ENCODE data around the gene EXPH5. TPM values are rescaled to one million over a fixed set of nuclear protein-coding genes. Genes with fewer than 3 reads are reported as not detected.

EXPH5 gene
- total and polyA plus RNA-seq, 2 experiments from 2014 or later: not detected

- Histone ChIP-seq H3K27ac (no peak overlapping the region), H3K9me2 (ENCODE audit: insufficient read depth) (no peaks in the 10 kb centered on the region), H3K79me2 (ENCODE audit: insufficient read depth) (no peaks in the 10 kb centered on the region), H3K27me3 (replicated peaks; ENCODE audit: insufficient read depth) (no peaks in the 10 kb centered on the region), H3K9ac (no peak overlapping the region), H3K4me2 (ENCODE audit: unreplicated experiment) (no peak overlapping the region), H3K4me3 (no peak overlapping the region), H3K9me3 (ENCODE audit: low read depth) (no peaks in the 10 kb centered on the region), H3K4me1 (ENCODE audit: insufficient read depth) (0 out of 2 replicates have a peak, but pooled peaks cover 12% of the 10 kb centered on the region), H3K36me3 (ENCODE audit: low read depth) (no peaks in the 10 kb centered on the region), H2AFZ (no peak overlapping the region), H4K20me1 (ENCODE audit: insufficient read depth) (no peaks in the 10 kb centered on the region), H3F3A (ENCODE audit: insufficient read depth) (peaks cover 9% of the 10 kb centered on the region; the same call in 1 of the 2 replicates)
- WGBS, 2 experiments (ENCODE audit: low coverage in 1 of 2, low lambda C conversion rate in 2 of 2, missing lambda C conversion rate in 2 of 2): 37 to 45% methylated on average over 2 of the region's 2 CpGs
- TF ChIP-seq EZH2 (IDR thresholded peaks at IDR 0.05; ENCODE audit: insufficient read depth, poor library complexity, severe bottlenecking): no peak
- in situ Hi-C loops (cut with MboI): no loop called here
- DNase-seq: no peak
Observed at GRCh38 chr11:108512708-108513107, 80.9 kb downstream of the EXPH5 start.

DNA sequence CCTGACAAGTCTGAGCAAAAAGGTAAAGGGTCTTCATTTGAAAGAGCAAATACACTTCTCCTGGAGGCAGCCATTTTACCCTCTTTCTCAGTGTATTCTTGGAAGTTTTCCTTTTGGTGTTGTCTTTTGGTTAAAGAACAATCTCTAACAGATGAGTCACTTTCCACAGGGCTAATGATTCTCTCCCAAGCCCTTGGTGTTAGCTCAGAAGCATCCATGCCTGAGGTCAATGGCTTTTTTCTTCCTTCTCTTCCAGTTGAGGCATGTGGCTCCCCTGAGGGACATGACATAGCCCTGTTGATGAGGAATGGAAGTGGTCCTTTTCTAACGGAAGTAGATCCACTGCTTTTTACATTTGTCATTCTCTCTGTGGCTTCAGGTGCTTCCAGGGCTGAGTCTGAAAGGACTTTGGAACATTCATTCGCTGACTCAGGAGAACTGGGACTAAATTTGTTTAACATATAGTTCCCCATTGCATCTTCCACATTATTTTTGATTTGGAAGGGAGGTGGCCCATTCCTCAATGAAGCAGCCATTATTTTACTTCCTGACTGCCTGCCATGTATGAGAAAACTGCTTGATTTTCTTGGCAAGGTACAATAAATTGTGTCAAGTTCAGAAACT is 81.6 kb downstream of the EXPH5 start:
- DNase-seq: peak; percentile 77
- no peaks in the 10 kb centered on the region for H4K20me1 ChIP-seq (ENCODE audit: insufficient read depth)
- in situ Hi-C loops (cut with MboI): no loop called here
- peaks cover 9% of the 10 kb centered on the region; the same call in 1 of the 2 replicates for H3F3A ChIP-seq (ENCODE audit: insufficient read depth)
- H3K4me1 ChIP-seq (ENCODE audit: insufficient read depth): 0 out of 2 replicates have a peak, but pooled peaks cover 12% of the 10 kb centered on the region
- no peaks in the 10 kb centered on the region for H3K27me3 ChIP-seq (replicated peaks; ENCODE audit: insufficient read depth)
- no peak overlapping the region for H3K27ac ChIP-seq
- H2AFZ ChIP-seq: peak overlapping the region; percentile 65
- TF ChIP-seq EZH2phosphoT487 (IDR thresholded peaks at IDR 0.05; ENCODE audit: insufficient read depth, low read depth): no peak
- no peak for TF ChIP-seq EZH2 (IDR thresholded peaks at IDR 0.05; ENCODE audit: insufficient read depth, poor library complexity, severe bottlenecking)
- WGBS, 2 experiments (ENCODE audit: low coverage in 1 of 2, low lambda C conversion rate in 2 of 2, missing lambda C conversion rate in 2 of 2): 80 to 87% methylated on average over 2 of the region's 2 CpGs
- H3K9ac ChIP-seq: no peak overlapping the region
- H3K36me3 ChIP-seq (ENCODE audit: low read depth): no peaks in the 10 kb centered on the region
- H3K4me3 ChIP-seq: no peak overlapping the region
- no peaks in the 10 kb centered on the region for H3K79me2 ChIP-seq (ENCODE audit: insufficient read depth)
- H3K9me2 ChIP-seq (ENCODE audit: insufficient read depth): no peaks in the 10 kb centered on the region
- H3K9me3 ChIP-seq (ENCODE audit: low read depth): no peaks in the 10 kb centered on the region
- H3K4me2 ChIP-seq (ENCODE audit: unreplicated experiment): no peak overlapping the region

- no peaks in the 10 kb centered on the region for H3K79me2 ChIP-seq (ENCODE audit: insufficient read depth)
- DNase-seq: no peak
- no peaks in the 10 kb centered on the region for H3K9me2 ChIP-seq (ENCODE audit: insufficient read depth)
- H3K27ac ChIP-seq: no peak overlapping the region
- 0 out of 2 replicates have a peak, but pooled peaks cover 12% of the 10 kb centered on the region for H3K4me1 ChIP-seq (ENCODE audit: insufficient read depth)
- no peaks in the 10 kb centered on the region for H3K36me3 ChIP-seq (ENCODE audit: low read depth)
- no peaks in the 10 kb centered on the region for H4K20me1 ChIP-seq (ENCODE audit: insufficient read depth)
- H3K4me2 ChIP-seq (ENCODE audit: unreplicated experiment): no peak overlapping the region
- H2AFZ ChIP-seq: peak overlapping the region; percentile 32
- no peaks in the 10 kb centered on the region for H3K27me3 ChIP-seq (replicated peaks; ENCODE audit: insufficient read depth)
- TF ChIP-seq EZH2 (IDR thresholded peaks at IDR 0.05; ENCODE audit: insufficient read depth, poor library complexity, severe bottlenecking) (no peak), EZH2phosphoT487 (IDR thresholded peaks at IDR 0.05; ENCODE audit: insufficient read depth, low read depth) (no peak)
- H3K9ac ChIP-seq: no peak overlapping the region
- 26 to 28% methylated on average over 3 of the region's 3 CpGs for WGBS, 2 experiments (ENCODE audit: low coverage in 1 of 2, low lambda C conversion rate in 2 of 2, missing lambda C conversion rate in 2 of 2)
- H3K4me3 ChIP-seq: no peak overlapping the region
- H3F3A ChIP-seq (ENCODE audit: insufficient read depth): peaks cover 9% of the 10 kb centered on the region; the same call in 1 of the 2 replicates
- in situ Hi-C loops (cut with MboI): no loop called here
- no peaks in the 10 kb centered on the region for H3K9me3 ChIP-seq (ENCODE audit: low read depth)
Observed at GRCh38 chr11:108508653-108509593, 84.6 kb downstream of the EXPH5 start.

GRCh38 chr11:108501396-108501795 is 92.2 kb downstream of the EXPH5 start:
- Histone ChIP-seq H3K4me3 (no peak overlapping the region), H3K9me2 (ENCODE audit: insufficient read depth) (no peaks in the 10 kb centered on the region), H2AFZ (peak overlapping the region; percentile 17; the same call in 1 of the 2 replicates), H3K9me3 (ENCODE audit: low read depth) (no peaks in the 10 kb centered on the region), H3K27ac (no peak overlapping the region), H3K27me3 (replicated peaks; ENCODE audit: insufficient read depth) (no peaks in the 10 kb centered on the region), H3K4me1 (ENCODE audit: insufficient read depth) (peaks cover 9% of the 10 kb centered on the region), H3K4me2 (ENCODE audit: unreplicated experiment) (no peak overlapping the region), H3K9ac (no peak overlapping the region), H3K36me3 (ENCODE audit: low read depth) (no peaks in the 10 kb centered on the region), H3K79me2 (ENCODE audit: insufficient read depth) (no peaks in the 10 kb centered on the region), H4K20me1 (ENCODE audit: insufficient read depth) (no peaks in the 10 kb centered on the region), H3F3A (ENCODE audit: insufficient read depth) (peaks cover 13% of the 10 kb centered on the region)
- 49 to 57% methylated on average over 5 of the region's 5 CpGs for WGBS, 2 experiments (ENCODE audit: low coverage in 1 of 2, low lambda C conversion rate in 2 of 2, missing lambda C conversion rate in 2 of 2)
- in situ Hi-C loops (cut with MboI): no loop called here
- DNase-seq: peak; percentile 21
- no peak for TF ChIP-seq EZH2phosphoT487 (IDR thresholded peaks at IDR 0.05; ENCODE audit: insufficient read depth, low read depth)
- TF ChIP-seq EZH2 (IDR thresholded peaks at IDR 0.05; ENCODE audit: insufficient read depth, poor library complexity, severe bottlenecking): no peak
